Caki2 (cell line): ENCODE data around the gene RNF213. TPM values are rescaled to one million over a fixed set of nuclear protein-coding genes. Genes with fewer than 3 reads are reported as not detected.

Source experiments
- DNase-seq: peaks from one replicate; pipeline ENCODE4 v3.0.0-alpha.2; 2015; ENCODE audit warnings: low read depth
- in situ Hi-C: cut with HindIII; loops from 2 replicates; pipeline ENCODE4 v1.10.0; 2016; ENCODE audit warnings: low sequenced_read_pairs, low pct_unique_long_range_greater_than_20kb, mixed read lengths
- total RNA-seq: library from RNA; depleted of rRNA; stranded (reverse); fragments of >200 nt; shearing (Covaris generic); gene quantifications from 2 replicates; pipeline ENCODE4 v1.2.3, GENCODE V29; 2014; ENCODE audit warnings: low replicate concordance

Gene RNF213
- total RNA-seq, 1 experiment from 2014 or later, result 49.8 TPM

- in situ Hi-C loops, result no loop called here
- DNase-seq, result no peak
Observed at GRCh38 chr17:80424878-80425765, 164.5 kb downstream of the RNF213 start.

DNA sequence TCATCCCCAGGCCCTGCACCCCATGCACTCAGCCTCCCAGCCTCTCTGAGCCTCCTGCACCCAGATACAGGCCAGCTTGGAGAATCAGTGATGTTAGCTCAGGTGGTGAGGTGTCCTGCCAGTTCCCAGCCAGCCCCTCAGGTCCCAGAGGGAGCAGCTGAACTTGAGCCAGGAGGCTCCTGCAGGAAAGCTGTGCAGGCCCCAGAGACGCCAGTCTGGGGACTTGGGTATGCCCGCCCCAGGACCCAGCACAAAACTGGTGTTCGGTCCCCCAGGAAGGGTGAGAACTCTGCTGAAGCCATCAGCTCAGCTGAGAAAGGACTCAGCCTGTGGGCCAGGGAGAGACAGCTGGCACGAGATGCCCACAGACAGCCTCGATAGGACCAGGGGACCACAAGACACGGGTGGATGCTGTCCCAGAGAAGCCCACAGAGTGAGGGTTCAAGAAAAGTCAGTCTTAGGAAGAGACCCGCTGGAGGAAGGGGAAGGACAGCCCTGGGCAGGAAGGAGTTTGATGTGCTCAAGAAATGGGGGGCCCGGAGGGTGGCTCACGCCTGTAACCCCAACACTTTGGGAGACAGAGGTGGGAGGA is 165.3 kb downstream of the RNF213 start:
- in situ Hi-C loops, result no loop called here
- no peak for DNase-seq

DNA sequence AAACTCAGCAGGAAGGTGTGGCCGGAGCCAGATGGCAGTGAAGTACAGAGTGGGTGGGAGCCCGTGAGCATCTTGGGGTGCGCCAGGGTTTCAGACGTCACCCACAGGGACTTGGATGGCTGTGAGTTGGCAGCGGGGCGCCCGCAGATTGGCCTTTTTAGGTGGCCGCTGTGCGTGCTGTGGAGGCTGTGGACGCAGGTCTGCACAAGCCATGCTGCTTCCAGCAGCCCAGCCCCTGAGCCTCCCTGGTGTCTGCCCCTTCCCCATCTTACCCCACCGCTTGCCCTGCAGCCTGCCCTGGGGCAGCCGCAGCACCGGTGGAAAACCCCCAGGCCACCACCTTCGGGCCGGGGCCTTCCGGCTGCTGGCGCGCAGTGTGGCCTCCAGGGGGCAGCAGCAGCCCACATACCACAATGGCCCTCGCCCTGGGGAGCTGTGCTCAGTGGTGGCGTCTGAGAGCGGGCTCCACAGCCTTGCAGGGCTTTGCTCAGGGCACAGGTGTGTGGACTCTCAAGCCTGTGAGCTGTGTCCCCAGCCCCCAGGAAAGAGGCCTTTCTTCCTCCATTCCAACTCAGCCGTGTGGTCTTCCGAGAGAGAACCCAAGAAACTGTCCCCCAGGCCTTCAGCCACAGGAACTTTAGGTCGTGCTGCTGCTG is 166.1 kb downstream of the RNF213 start:
- in situ Hi-C loops, result no loop called here
- DNase-seq, result peak; percentile 58

GRCh38 chr17:80427366-80428282 is 167.0 kb downstream of the RNF213 start:
- in situ Hi-C loops, result no loop called here
- DNase-seq, result no peak

DNA sequence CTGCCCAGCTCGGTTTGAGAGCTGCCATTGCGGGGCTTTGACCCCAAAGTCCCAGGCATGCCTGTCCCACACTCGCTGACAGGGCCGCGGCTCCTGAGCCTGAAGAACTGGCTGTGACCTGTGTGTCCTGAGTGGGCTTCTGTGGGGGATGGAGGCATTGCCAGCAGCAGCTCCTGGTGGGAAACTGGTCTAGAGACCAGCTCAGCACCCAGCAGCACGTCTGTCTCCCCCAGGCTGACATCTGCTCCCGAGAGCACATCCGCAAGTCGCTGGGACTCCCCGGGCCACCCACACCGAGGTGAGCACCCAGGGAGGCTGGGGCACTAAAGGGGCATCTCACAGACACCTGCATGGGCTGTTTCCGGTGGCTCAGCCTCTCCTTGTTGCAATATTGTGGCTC is 167.7 kb downstream of the RNF213 start:
- in situ Hi-C loops, result no loop called here
- no peak for DNase-seq

DNA sequence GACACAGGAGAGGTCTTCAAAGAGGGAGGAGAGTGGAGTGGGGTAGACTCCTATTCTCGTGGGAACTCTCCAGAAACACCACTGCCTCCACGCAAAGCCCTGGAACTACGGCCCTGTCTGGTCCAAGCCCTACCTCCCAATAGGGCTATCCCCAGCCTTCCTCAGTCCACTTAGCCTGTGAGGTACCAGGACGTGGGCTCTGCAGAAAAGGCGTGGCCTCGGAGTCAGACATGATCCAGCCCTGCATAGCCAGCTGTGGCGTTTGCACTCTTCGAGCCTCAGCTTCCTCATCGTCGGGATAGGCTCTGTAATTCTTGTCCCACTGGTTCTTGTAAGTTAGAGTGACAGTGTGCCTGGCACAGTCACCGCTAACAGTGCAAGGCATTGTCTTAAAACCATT is 168.1 kb downstream of the RNF213 start:
- in situ Hi-C loops, result no loop called here
- DNase-seq, result no peak

GRCh38 chr17:80429356-80430275 is 169.0 kb downstream of the RNF213 start:
- in situ Hi-C loops, result no loop called here
- no peak for DNase-seq

GRCh38 chr17:80430446-80431245 is 170.0 kb downstream of the RNF213 start:
- in situ Hi-C loops, result no loop called here
- DNase-seq, result no peak

DNA sequence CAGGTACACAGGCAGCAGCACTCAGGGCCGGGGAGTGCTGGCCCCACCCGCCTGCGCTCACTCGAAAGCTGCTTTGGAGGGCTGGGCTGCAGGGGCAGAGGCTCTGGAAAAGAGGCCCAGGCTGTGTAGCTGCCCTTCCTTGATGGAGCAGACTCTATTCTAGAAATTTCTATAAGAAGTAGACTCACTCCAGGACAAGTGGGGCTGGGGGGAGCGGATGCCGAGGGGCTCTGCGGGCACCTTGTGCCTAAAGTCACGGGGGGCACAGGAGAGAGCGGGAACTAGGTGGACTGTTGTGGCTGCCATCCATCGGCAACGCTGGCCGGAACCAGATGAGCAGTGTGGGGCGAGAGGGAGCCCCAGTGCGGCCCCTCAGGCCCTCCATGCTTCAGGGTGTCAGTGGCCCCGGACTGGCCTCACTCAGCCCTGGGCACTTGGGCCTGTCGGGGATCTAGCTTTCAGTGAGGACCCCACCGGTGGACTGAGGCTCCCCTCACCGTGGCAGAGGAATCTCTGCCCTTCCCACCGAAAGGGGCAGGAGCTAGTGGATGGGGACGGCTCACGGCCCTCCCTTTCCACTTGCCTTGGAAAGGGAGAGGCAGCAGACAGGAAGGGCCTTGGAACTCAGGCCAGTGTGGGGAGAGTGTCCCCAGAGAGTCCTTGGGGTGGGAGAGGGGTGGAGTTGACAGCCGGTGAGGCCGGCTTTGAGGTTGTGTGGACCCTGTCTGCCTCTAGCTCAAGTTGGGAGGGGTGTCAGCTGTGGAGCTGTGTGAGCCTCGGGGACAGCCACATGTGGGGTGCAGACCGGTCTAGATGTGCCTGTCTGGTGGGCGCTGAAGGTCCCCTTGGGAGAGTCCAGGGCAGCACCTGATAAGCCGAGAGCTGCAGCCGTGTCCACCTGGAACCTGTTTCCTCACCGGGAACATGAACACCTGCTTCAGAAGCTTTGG is 170.9 kb downstream of the RNF213 start:
- no peak for DNase-seq
- in situ Hi-C loops, result no loop called here

GRCh38 chr17:80432350-80432955 is 171.8 kb downstream of the RNF213 start:
- in situ Hi-C loops, result no loop called here
- no peak for DNase-seq

DNA sequence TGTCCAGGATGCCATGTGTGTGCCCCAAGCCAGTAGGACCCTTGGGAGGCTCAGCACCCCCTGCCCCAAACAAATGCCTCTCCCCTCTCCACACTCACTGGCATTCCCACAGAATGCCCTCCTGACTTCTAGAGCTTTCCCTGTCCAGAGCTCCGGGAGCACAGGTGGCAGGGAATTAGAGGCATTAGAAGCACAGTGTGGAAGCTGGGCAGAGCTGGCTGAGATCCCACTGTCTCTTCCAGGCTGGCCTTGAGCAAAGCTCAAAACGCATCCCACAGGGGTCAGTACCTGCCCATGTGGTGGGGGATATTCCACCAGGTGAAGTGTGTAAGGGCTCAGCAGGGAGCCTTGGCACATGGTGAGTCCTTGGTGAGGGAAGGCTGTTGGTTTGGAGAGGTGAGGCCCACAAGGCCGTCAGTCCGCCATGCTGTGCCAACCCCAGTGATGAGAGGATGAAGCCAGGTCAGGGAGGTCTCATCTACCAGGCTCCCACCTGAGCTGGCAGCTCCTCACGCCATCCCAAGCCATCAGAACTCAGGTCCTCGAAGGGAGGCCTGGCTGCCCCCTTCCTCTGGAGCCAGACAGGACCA is 172.4 kb downstream of the RNF213 start:
- DNase-seq, result no peak
- in situ Hi-C loops, result no loop called here

- in situ Hi-C loops, result no loop called here
Observed at GRCh38 chr17:80433916-80434666, 173.4 kb downstream of the RNF213 start.

GRCh38 chr17:80437532-80437931 is 176.9 kb downstream of the RNF213 start:
- no peak for DNase-seq
- in situ Hi-C loops, result no loop called here

More at GRCh38 chr17:80433916-80434666, 173.4 kb downstream of the RNF213 start:
- DNase-seq, result no peak

- in situ Hi-C loops, result no loop called here
- DNase-seq, result no peak
Observed at GRCh38 chr17:80438806-80439205, 178.2 kb downstream of the RNF213 start.
